Measurements from ENCODE around the gene SH2B3.

SH2B3 gene

DNA sequence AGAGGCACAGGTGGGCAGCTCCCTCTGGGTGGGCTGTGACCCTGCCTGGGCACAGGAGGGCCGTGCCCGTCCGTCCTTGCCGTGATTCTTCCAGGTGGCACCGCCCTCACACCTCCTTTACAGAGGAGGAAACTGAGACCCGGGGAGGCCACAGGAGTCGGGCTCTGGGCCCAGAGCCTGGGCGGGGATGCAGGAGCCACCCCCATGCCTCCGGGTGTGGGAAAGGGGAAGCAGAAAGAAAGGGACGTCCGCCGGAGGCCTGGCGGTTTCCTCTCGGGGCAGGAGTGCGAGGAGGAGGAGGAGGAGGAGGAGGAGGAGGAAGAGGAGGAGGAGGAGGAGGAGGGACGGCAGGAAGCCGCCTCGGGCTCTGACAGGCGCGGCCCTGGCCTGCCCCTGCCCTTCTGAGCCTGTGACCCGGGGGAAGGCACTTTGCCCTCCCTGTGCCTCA, 23.0 kb downstream of the SH2B3 start:
- H3K9me2 ChIP-seq (replicated peaks; ENCODE audit: low read depth, low read length) = no peaks in the 10 kb centered on the region
- H3K9ac ChIP-seq (ENCODE audit: low read depth, low read length, poor library complexity, severe bottlenecking) = peak overlapping the region; percentile 58
- H3K27me3 ChIP-seq (ENCODE audit: insufficient read depth, low read length, poor library complexity, severe bottlenecking) = no peaks in the 10 kb centered on the region
- no peaks in the 10 kb centered on the region for H3F3A ChIP-seq (ENCODE audit: low read depth)
- H3K36me3 ChIP-seq (ENCODE audit: insufficient read depth, low read length) = peaks cover 9% of the 10 kb centered on the region; the same call in 1 of the 2 replicates
- H3K9me3 ChIP-seq (ENCODE audit: insufficient read depth, low read depth, low read length) = no peaks in the 10 kb centered on the region
- peaks cover 96% of the 10 kb centered on the region for H3K79me2 ChIP-seq (ENCODE audit: insufficient read depth, low read length)
- no peak for TF ChIP-seq EZH2phosphoT487 (IDR thresholded peaks at IDR 0.05; ENCODE audit: borderline replicate concordance)
- TF ChIP-seq, protein P1, sequence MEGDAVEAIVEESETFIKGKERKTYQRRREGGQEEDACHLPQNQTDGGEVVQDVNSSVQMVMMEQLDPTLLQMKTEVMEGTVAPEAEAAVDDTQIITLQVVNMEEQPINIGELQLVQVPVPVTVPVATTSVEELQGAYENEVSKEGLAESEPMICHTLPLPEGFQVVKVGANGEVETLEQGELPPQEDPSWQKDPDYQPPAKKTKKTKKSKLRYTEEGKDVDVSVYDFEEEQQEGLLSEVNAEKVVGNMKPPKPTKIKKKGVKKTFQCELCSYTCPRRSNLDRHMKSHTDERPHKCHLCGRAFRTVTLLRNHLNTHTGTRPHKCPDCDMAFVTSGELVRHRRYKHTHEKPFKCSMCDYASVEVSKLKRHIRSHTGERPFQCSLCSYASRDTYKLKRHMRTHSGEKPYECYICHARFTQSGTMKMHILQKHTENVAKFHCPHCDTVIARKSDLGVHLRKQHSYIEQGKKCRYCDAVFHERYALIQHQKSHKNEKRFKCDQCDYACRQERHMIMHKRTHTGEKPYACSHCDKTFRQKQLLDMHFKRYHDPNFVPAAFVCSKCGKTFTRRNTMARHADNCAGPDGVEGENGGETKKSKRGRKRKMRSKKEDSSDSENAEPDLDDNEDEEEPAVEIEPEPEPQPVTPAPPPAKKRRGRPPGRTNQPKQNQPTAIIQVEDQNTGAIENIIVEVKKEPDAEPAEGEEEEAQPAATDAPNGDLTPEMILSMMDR (conservative IDR thresholded peaks at IDR 0.05; ENCODE audit: low read length) = no peak
- H4K20me1 ChIP-seq (ENCODE audit: insufficient read depth, low read length, poor library complexity, severe bottlenecking) = peaks cover 60% of the 10 kb centered on the region
- peaks cover 76% of the 10 kb centered on the region for H3K4me1 ChIP-seq (ENCODE audit: insufficient read depth, low read length, poor library complexity, severe bottlenecking)
- H3K4me2 ChIP-seq (ENCODE audit: low read depth, low read length, poor library complexity, severe bottlenecking) = peak overlapping the region; percentile 89
- H3K4me3 ChIP-seq (ENCODE audit: low read length, poor library complexity, severe bottlenecking) = peak overlapping the region; percentile 65
- H2AFZ ChIP-seq (ENCODE audit: low read length) = no peak overlapping the region

DNA sequence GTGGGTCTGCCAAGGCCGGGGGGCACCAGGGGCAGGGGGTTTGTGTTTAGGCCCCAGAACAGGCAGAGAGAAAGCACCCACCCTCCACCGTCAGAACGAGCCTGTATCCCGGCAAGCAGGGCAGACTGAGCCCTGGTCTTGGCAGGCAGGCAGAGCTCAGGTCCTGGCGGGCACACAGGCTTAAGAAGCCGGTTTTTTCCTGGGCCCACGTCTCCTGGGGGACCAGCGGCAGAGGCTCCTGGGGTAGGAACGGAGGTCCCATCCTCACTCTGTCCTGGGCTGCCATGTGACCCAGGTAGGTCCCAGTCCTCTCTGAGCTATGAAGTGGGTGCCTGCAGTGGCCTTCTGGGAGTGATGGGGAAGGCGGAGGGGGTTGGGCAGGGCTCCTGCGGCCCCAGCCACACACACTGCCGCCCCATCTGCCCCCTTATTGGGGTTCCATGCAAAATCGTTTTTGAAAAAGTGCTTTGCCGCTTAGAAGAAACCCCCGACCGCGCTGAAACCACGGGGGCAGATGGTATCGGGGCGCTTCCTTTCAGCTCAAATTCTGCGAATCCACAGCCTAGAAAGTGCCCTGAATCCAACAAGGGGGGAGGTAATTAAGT, 24.2 kb downstream of the SH2B3 start:
- Histone ChIP-seq H3K27me3 (ENCODE audit: insufficient read depth, low read length, poor library complexity, severe bottlenecking) (no peaks in the 10 kb centered on the region), H3K4me1 (ENCODE audit: insufficient read depth, low read length, poor library complexity, severe bottlenecking) (peaks cover 86% of the 10 kb centered on the region), H2AFZ (ENCODE audit: low read length) (no peak overlapping the region), H3K36me3 (ENCODE audit: insufficient read depth, low read length) (peaks cover 9% of the 10 kb centered on the region; the same call in 1 of the 2 replicates), H3K4me2 (ENCODE audit: low read depth, low read length, poor library complexity, severe bottlenecking) (peak overlapping the region; percentile 89), H4K20me1 (ENCODE audit: insufficient read depth, low read length, poor library complexity, severe bottlenecking) (peaks cover 60% of the 10 kb centered on the region), H3F3A (ENCODE audit: low read depth) (peaks cover 5% of the 10 kb centered on the region), H3K9me2 (replicated peaks; ENCODE audit: low read depth, low read length) (no peaks in the 10 kb centered on the region), H3K9me3 (ENCODE audit: insufficient read depth, low read depth, low read length) (no peaks in the 10 kb centered on the region), H3K4me3 (ENCODE audit: low read length, poor library complexity, severe bottlenecking) (peak overlapping the region; percentile 58), H3K79me2 (ENCODE audit: insufficient read depth, low read length) (peaks cover 99% of the 10 kb centered on the region), H3K9ac (ENCODE audit: low read depth, low read length, poor library complexity, severe bottlenecking) (peak overlapping the region; percentile 47)
- TF ChIP-seq, protein P1 (conservative IDR thresholded peaks at IDR 0.05; ENCODE audit: low read length) = no peak
- no peak for TF ChIP-seq EZH2phosphoT487 (IDR thresholded peaks at IDR 0.05; ENCODE audit: borderline replicate concordance)

DNA sequence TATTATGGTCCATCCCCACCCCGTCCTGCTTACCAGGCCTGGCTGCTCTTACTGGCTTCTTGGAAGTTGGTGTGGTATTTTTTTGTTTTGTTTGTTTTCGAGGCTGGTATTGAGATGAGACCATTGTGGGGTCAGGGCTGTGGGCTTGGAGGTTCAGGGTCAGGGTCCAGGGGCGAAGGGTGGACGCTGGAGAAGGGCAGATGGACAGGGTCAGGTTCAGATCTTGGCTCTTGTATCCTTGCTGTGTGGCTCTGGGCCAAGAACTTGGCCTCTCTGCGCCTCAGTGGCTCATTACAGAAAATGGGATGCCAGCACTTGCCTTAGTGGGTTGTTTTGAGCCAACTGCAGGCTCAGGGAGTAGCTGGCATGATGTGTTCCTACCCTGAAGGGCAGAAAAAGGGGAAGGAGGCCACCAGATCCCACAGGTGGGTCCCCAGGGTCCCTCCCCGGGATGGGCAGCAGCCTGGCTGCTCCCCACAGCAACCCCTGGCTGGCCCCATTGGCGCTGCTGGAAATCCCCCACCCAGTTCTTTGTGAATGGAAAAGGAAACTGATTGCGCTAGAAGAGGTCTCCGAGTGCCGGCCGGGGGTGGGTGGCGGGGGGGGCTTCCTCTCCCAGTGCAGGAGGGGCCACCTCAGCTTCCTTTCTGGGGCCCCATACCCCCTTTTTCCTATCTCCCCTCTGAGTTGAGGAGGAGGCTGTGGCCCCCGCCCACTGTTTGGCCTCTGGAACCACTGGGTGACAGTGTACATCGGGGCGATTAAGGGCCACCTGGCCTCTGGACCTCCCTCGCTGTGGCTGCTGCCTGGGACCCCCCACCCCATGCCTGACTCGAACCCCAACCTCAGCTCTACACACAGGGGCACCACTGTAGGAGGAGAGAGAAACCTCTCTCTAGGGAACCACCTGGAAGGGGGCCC, 25.0 kb downstream of the SH2B3 start:
- Histone ChIP-seq H3K4me1 (ENCODE audit: insufficient read depth, low read length, poor library complexity, severe bottlenecking) (peaks cover 86% of the 10 kb centered on the region), H3K4me2 (ENCODE audit: low read depth, low read length, poor library complexity, severe bottlenecking) (peak overlapping the region; percentile 89), H3K9me3 (ENCODE audit: insufficient read depth, low read depth, low read length) (no peaks in the 10 kb centered on the region), H3F3A (ENCODE audit: low read depth) (peaks cover 7% of the 10 kb centered on the region), H3K4me3 (ENCODE audit: low read length, poor library complexity, severe bottlenecking) (peak overlapping the region; percentile 58), H2AFZ (ENCODE audit: low read length) (no peak overlapping the region), H3K27me3 (ENCODE audit: insufficient read depth, low read length, poor library complexity, severe bottlenecking) (no peaks in the 10 kb centered on the region), H3K9me2 (replicated peaks; ENCODE audit: low read depth, low read length) (no peaks in the 10 kb centered on the region), H3K79me2 (ENCODE audit: insufficient read depth, low read length) (peaks cover 99% of the 10 kb centered on the region), H4K20me1 (ENCODE audit: insufficient read depth, low read length, poor library complexity, severe bottlenecking) (peaks cover 58% of the 10 kb centered on the region), H3K36me3 (ENCODE audit: insufficient read depth, low read length) (peaks cover 9% of the 10 kb centered on the region; the same call in 1 of the 2 replicates), H3K9ac (ENCODE audit: low read depth, low read length, poor library complexity, severe bottlenecking) (peak overlapping the region; percentile 47)
- TF ChIP-seq, protein P1 (conservative IDR thresholded peaks at IDR 0.05; ENCODE audit: low read length) = no peak
- no peak for TF ChIP-seq EZH2phosphoT487 (IDR thresholded peaks at IDR 0.05; ENCODE audit: borderline replicate concordance)
